ENCODE data around the gene PPP2R5C.
A peak's percentile ranks its signal among the peaks of the same experiment; 100 is the strongest.

Gene PPP2R5C

DNA sequence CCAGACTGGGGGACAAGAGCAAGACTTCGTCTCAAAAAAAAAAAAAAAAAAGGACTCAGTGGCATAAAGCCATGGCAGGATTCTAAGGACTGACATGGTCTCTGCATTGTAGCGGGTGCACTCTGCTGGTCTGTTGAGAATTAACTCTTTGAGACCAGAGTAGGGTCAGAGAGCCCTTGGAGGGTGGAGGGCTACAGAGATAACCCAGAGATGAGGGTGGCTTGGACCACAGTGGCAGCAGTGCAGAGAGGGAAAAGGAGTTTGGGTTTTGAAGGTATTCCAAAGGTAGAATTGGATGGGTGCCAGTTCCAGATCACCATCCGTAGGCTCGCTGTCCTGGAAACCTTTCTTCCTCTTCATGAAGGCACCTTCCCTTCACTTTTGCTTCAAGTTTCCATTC is 188.6 kb downstream of the PPP2R5C start:
- DNase-seq (ENCODE audit: low spot score) = no peak

DNA sequence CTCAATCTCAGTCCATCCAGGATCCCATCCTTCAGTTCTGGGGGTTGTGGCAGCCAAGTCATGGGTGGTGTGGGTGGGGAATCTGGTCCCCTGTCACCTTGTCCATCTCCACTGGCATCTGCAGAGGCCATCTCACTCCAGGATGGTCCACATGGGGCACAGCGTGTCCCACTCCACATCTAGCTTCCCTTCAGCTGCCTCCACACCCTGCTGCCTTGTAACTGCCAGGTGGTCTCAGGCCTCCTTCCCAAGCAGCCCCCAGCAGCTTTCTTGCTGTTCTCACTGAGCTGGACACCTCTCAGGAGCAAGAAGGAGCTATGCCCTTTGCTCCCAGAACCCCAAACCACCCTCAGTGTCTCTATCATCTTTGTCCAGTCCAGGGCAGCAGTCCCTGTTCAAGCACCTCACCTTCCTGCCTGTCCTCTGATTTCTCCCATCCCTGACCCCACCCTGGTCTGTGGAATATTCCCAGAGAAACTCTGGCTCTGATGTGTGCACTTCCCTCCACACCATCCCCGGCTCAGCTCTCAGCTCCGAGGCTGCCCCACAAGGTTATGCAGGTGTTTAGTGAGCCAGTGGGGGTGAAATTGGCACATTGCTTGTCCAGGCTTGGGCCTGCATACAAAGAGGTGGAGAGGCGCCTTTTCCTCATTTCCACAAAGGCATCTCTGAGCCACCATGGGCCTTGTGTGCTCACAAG is 189.2 kb downstream of the PPP2R5C start:
- DNase-seq (ENCODE audit: low spot score) = no peak

DNA sequence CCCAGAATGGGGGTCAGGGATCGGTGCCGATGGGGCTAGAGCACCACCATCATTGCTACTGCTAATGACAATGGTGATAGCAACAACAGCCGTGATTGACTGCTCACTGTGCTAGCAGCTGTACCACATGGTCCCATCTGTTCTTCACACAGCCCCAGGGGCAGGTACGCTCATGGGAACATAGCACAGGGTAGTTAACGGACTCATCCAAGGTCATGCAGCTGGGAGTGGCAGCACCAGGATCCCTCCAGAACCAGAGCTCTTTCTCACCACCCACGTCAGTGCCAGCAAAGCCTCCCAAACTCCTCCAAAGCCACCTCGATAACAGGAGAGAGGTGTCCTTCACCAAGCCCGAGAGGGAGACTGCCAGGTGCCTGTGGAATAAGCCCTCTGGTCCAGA is 191.6 kb downstream of the PPP2R5C start:
- DNase-seq (ENCODE audit: low spot score) = no peak

DNA sequence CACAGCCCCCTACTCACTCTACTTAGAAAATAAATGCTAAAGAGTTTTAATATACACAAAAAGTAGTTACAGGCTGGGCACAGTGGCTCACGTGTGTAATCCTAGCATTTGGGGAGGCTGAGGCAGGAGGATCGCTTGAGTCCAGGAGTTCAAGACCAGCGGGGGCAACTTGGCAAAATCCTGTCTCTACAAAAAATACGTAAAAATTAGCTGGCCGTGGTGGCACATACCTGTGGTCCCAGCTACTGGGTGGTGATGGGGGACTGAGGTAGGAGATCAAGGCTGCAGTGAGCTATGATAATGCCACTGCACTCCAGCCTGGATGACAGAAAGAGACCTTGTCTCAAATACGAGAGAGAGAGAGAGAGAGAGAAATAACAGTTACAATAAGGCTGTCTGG is 193.0 kb downstream of the PPP2R5C start:
- no peak for DNase-seq (ENCODE audit: low spot score)

DNA sequence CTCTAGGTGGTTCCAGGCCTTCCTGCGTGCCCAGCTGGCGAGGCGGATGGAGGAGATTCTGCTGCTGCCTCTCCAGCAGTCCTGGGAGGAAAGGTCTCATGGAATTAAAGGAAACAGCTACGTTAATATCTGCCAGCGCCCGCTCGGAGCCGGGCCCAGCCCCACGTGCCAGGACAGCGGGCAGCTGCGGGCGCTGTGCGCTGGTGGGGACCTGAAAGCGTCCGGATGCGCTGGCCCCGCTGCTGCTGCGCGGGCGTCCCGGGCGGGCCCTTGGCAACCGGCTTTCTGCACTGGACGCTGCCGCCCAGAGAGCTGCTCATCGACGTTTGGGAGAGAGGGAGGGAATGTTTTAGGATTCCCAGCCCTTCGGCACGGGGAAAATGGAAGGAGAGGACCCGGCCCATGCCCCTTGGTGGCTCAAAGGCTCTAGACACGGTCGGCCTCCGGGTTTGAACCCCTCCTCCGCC is 194.2 kb downstream of the PPP2R5C start:
- DNase-seq (ENCODE audit: low spot score) = no peak

DNA sequence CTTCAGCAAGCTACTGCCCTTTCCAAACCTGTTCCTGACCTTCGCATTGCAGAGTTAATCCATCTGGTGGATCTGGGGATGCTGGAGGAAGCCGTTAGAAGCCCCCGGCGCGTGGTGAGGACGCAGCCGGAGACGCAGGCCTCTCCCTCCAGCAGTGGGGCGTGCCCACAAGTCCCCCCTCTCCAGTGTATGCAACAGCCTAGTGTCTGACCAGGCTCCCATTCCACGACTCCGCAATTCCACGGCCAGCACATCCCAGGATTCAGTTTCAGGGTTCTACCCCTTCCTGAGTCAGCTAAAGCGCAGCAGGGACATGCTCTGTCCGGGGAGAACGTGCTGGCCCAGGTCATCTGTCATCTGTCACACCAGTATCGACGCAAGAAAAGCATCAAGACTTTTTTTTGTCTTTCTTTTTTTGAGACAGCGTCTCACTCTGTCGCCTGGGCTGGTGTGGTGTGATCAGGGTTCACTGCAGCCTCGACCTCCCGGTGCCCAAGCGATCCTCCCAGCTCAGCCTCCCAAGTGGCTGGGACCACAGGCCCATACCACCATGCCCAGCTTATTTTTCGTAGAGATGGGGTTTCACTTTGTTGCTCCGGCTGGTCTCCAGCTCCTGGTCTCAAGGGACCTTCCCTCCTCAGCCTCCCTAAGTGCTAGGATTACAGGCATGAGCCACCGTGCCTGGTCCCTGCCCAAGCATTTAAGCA is 194.8 kb downstream of the PPP2R5C start:
- DNase-seq (ENCODE audit: low spot score) = no peak

DNA sequence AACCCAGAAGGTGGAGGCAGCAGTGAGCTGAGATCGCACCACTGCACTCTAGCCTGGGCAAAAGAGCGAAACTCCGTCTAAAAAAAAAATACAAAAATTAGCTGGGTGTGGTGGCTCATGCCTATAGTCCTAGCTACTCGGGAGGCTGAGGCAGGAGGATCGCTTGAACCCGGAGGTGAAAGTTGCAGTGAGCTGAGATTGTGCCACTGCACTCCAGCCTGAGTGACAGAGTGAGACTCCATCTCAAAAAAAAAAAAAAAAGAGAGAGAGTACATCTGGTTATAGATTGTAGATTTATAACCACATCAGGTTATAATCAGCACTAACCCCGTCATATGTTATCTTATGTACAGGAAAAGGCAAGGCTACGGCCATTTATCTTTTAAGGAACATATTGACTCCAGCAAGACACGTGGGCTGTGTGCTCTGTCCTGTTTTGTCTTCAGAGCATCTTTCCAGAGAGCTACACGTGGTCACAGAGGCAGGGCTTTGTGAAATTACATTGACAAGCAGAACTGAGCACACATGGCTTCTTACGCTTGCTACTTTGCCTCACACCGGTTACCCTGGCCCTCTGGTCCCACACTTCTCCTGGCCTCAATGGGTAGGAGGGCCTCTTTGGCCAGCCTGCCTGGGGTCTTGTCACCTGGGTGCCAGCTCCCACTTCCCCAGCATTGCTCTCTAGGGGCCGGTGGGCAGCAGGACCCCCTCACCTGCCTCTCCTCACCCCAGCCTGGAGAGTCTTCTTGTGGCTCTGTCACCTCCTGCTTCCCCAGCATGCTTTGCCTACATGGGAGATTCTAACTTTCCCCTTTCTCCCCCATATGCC is 196.1 kb downstream of the PPP2R5C start:
- no peak for DNase-seq (ENCODE audit: low spot score)

DNA sequence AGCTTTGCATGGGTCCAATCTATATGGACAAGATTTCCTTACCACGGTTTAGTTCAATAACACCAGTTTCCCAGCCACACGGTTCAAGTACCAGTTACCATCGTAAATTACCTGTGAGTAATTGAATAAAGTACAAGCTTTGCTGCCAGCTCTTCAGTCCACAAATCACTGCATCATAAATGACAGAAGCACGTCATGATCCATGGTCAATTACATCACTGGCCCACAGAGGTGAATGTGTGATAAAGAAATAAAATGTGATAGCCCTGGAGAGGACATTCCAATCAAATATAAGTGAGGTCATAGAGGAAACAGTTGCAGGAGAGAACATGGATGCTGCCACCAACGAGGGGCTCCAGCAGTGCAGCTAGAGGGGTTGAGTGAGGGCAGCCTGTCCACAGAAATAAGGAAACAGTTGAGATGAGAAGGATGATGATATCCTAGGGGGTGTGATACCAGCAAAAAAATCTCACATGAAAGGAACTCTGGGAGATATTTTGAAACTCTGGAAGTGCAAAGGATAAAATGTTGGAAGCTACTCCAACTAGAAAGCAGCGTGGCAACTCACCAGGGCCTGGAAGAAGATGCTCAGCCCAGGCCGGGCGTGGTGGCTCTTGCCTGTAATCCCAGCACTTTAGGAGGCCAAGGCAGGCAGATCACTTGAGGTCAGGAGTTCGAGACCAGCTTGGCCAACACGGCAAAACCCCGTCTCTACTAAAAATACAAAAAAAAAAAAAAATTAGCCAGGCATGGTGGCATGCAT is 197.1 kb downstream of the PPP2R5C start:
- DNase-seq (ENCODE audit: low spot score) = no peak

DNA sequence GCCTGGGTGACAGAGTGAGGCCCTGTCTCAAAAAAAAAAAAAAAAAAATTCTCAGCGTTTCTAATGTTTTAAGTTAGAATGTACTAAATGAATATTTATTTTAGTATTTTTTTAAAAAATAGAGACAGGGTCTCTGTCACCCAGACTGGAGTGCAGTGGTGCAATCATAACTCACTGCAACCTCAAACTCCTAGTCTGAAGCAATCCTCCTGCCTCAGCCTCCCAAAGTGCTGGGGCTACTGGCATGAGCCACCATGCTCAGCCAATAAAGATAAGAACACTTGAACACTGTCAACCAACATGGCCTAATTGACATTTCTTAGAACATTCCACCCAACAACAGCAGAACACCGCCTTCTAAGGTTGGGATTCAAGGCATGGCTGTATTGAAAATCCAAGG is 197.8 kb downstream of the PPP2R5C start:
- no peak for DNase-seq (ENCODE audit: low spot score)

DNA sequence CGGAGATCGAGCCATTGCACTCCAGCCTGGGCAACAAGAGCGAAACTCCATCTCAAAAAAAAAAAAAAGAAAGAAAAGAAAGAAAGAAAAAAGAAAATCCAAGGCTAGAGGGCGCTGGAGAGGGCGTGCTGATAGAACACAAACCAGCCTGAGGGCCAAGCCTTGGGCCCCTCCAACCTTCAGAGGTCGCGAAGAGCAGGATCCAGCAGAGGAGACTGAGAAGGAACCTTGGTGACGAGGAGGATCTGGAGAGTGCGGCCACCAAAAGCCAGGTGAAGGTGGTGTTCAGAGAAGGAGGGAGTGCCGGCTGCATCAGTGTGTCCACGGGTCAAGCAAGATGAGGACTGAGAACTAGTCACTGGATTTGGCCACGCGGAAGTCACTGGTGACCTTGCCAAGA is 198.7 kb downstream of the PPP2R5C start:
- no peak for DNase-seq (ENCODE audit: low spot score)

DNA sequence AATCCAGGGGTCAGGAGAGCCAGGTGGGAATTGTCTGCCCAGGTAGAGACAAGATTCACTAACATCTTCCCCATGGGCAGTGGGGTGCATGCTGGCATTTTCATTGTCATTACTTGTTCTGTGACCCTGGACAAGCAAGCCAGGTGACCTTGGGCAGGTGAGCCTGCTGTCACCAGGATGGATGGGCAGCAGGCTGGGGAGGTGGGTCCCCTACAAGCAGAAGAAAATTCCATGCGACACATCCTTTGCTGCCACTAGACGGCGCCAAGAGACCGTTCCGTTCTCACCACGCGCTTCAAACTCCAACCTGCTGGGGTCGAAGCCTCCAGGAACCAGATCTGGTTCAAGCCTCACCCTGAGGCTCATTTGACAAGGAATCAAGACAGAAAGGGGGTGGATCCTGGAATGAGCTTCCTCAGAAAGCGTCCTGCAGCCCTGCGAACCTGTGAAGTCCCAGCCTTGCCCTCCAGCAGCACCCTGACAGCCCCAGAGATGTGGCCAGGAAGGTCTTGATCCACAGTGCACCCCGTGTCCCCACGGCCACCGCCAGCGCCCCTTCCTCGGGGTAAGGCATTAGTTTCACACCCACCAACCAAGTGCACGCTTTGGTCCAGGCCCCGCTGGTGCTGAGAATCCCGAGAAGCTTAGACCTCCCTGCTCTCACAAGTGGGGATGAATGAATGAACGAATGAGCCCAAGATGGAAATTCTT is 199.7 kb downstream of the PPP2R5C start:
- peak; percentile 71 for DNase-seq (ENCODE audit: low spot score)

DNA sequence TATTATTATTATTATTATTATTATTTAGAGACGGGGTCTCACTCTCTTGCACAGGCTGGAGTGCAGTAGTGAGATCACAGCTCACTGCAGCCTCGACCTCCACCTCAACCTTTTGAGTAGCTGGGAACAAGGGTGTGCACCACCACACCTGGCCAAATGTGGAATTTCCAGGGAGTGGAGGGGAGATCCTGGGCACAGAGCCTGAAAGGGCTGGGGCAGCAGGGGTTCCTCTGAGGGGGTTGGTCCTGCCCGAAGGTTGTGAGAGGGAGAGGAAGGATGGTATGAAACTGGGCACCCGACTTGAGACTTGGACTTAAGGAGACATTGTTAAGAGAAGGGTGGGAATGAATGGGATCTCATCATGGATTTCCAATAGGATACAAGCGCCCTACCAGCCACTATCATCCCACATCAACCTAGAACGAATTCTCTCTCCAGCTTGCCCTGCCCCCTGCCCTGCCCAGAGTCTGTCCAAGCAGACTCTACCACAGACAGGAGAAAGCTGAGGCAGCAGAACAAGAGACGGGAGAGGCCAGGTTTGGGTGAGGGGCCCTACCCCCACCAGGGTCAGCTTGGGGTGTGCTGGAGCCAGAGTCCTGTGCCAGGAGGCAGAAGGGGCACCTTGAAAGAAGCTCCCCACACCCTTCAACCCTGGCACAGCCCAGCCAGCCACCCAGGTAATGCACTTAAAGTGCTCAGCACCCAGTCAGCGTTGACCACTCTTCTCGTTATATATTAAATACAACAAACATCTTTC is 200.4 kb downstream of the PPP2R5C start:
- DNase-seq (ENCODE audit: low spot score) = no peak

DNA sequence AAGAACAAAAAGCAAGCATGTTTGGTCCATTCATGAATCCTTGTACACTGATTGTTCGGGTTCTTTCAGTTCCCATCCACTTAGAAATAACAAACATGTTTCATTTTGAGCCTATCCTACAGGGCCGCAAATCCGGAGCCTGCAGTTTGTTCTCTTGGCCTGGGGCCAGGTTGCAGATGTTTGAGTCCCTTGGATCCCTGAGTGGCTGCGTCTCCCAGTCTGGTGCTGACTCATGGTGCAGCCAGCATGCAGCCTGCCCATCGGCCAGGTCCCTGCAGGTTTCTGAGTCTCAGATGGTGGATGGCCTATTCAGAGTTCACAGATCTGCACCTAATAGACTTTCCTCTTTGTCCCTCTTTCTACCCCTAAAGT is 201.0 kb downstream of the PPP2R5C start:
- DNase-seq (ENCODE audit: low spot score) = peak; percentile 44

DNA sequence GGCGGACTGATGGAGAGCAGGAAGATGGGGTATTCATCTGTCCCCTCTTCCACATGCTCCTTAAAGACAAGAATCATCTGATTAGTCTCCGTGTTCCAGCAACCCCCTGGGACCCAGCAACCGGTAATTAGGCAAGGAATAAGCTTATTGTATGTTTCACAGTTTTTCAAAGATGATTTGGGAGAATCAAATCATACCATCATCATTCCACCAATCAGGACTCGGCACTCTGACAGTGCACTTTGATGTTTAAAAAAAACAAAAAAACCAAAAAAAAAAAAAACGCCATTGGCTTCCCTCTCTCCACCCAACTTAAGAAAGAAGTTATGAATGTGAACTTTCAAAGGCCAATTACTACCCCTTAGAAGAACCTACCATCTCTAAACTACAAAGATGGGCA is 201.5 kb downstream of the PPP2R5C start:
- no peak for DNase-seq (ENCODE audit: low spot score)

DNA sequence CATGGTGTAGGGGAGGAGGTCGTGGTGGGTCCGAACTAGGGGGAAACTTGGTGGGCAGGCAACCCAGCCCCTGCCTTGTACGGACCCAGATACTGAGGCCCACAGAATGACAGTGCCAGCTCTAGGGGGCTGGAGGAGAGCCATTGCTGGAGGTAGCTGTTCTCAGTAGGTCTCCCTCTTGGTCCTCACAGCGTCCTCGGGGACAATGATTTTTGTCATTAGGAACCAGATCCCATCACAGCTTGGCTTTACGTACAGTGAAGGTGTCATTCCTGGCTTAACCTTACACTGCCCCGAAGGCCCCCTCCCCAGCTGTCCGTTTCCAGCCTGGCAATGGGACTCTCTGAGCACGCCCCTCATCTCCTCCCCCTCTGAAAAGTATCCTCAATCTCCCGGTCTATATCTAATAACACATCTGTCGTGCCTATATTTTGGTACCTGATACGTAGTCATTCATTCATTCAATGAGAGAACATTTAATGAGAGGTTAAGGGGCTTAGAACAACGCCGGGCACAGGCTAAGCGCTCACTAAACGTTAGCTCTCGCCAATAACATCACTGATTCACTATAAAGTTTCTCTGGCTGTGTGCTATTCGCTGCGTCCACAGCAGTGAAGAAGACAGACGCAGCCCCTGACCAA is 202.3 kb downstream of the PPP2R5C start:
- no peak for DNase-seq (ENCODE audit: low spot score)

DNA sequence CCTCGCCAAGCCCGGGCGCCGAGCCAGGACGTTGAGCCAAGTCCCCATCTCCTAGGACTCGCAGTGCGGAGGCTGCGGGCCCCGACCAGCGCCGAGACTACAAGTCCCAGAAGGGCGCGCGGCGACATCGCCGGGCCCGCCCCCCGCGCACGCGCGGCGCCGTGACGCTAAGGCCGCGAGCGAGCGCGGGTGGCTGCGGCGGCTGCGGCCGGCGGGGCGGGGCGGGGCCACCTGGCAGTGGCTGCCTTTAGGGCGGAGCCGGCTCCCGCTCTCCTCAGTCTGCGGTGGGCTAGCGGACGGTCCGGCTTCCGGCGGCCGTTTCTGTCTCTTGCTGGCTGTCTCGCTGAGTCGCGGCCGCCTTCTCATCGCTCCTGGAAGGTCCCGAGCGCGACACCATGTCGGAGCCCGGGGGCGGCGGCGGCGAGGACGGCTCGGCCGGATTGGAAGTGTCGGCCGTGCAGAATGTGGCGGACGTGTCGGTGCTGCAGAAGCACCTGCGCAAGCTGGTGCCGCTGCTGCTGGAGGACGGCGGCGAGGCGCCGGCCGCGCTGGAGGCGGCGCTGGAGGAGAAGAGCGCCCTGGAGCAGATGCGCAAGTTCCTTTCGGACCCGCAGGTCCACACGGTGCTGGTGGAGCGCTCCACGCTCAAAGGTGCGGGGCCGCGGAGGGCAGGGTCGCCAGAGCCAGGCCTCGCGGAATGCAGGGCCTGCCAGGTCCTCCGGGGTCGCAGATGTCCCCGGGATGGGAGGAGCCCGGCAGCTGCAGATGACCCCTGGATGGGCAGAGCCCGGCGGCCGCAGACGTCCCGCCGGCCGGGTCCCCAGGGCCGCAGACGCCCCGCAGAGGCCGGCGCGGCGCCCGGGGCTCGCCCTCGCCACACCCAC is 203.0 kb downstream of the PPP2R5C start, which contains the start of gene DYNC1H1:
TSS of gene DYNC1H1 (plus strand) at position 277 of the 884 bp plus-strand sequence. CDS start at position 396, 119 bp downstream.
- DNase-seq (ENCODE audit: low spot score) = peak; percentile 95

DNA sequence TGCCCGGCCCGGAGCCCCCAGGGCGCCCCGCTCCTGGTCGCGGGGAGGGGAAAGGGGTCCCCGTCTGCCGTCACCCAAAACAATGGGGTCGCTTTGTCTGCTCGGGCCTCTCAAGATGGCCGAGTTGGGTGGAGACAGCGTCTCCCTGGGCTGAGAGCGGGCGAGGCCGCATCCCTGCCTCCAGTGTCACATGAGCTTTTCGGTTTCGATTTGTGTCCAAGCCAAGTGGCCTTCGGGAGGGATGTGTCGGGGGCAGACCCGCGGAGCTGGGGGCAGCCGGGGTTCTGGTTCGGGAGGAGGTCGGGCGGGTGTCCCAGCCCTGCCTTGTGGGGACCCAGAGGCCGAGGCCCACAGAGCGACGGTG is 203.7 kb downstream of the PPP2R5C start:
- DNase-seq (ENCODE audit: low spot score) = peak; percentile 40

DNA sequence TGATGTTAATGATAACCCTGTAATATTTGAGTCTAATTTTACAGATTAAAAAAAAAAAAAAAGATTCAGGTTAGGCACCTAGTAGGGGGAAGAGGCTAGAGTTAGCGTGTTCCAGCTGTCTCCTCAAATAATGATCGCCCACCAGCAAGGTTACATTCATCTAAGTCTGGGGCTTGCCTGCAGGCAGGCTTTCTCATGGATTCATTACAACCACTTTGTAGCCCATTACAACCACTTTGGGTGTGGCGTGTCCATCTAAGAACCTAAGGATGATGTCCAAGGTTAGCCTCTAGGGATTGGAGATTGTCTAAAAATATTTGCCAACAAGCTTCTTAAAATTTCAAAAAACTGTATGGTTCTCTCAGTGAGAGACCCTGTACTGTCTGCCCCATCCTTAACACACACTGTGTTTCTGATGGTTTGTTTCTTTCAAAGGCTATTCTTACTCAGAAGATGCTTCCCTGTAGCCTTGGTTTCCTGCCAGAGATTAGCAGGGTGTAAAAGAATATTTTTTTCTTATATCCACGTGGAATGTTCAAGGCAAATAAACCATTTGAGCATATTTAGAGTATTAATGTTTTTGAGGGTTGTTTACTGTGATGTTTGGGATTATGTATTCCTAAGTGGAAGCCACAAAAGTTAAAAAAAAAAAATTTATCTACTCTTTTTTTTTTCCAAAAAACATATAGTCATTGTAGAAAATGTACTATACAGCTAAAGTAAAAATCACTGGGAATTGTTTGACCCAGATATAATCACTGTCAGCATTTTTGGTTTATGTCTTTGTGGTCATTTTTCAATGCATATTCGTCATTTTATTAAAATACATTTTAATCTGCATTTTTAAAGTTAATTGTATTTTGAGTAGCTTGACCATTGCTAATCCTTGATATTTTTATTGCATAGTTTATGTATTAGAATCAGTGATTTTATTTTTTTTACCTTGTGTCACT is 204.5 kb downstream of the PPP2R5C start:
- peak; percentile 27 for DNase-seq (ENCODE audit: low spot score)

All from kidney capillary endothelial cell (primary cell).